ENCODE results near the gene MOCS3. TPM values are rescaled to one million over a fixed set of nuclear protein-coding genes. Genes with fewer than 3 reads are reported as not detected.

The MOCS3 gene
- total and polyA plus RNA-seq, 2 donors (not counting 3 experiments of a cell fraction or from before 2014, with no cell fraction given): 3.2 to 3.6 TPM

DNA sequence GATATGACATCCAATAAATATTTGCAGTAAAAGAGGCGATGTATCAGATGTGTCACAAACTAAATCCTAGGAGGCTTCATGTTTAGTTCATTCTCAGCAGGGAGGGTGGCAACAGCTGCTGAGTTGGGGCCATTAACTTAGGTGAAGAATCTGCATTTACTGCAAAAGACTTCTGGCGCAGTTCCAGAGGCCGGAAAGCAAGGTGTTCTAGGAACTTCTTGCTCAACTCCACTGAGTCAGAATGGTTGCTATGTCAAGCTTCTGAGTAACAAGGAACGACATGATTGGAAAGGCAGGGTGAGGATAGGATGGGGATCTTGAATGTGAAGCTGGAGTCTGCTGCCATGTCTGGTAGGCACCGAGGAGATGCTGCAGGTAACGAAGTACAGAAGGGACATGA is 39.1 kb upstream of the MOCS3 start:
- Histone ChIP-seq H2AFZ (ENCODE audit: low read depth, low read length) (no peak overlapping the region), H3K4me1 (ENCODE audit: control insufficient read depth, extremely low read depth, insufficient read depth, low read length) (peaks cover 26% of the 10 kb centered on the region), H3K27ac (ENCODE audit: insufficient read depth, low read depth, low read length) (no peak overlapping the region), H3K27me3 (ENCODE audit: control insufficient read depth in 2 of 2, insufficient read depth in 2 of 2, low read length in 2 of 2) (no peaks in the 10 kb centered on the region), H3K4me2 (ENCODE audit: insufficient read depth, low read length) (no peak overlapping the region), H3K9me1 (replicated peaks; ENCODE audit: control insufficient read depth, extremely low read depth, insufficient read depth, low read length) (no peaks in the 10 kb centered on the region), H3K9me3 (replicated peaks; ENCODE audit: control insufficient read depth, insufficient read depth, low read length) (no peaks in the 10 kb centered on the region), H3K36me3 (ENCODE audit: control insufficient read depth in 2 of 2, extremely low read depth in 1 of 2, insufficient read depth in 2 of 2, low read length in 2 of 2) (peaks cover 2 to 3% of the 10 kb centered on the region in 2 experiments), H3K4me3 (replicated peaks in 1 of 3; ENCODE audit: insufficient read depth in 1 of 3, low read depth in 1 of 3, low read length in 3 of 3) (no peak overlapping the region), H3K9ac (replicated peaks; ENCODE audit: extremely low read depth, insufficient read depth, low read length) (no peak overlapping the region), H3K79me2 (ENCODE audit: control insufficient read depth, insufficient read depth, low read length) (peaks cover 99% of the 10 kb centered on the region), H4K20me1 (replicated peaks; ENCODE audit: control insufficient read depth, extremely low read depth, insufficient read depth, low read length) (peaks cover 21% of the 10 kb centered on the region)
- DNase-seq (ENCODE audit: low read depth, low spot score) (no peak), FAIRE-seq (no peak)
- intact Hi-C loops (cut with micrococcal nuclease): no loop called here
- TF ChIP-seq POLR2A (IDR thresholded peaks at IDR 0.05; ENCODE audit: low read depth, low read length) (no peak), MAX (IDR thresholded peaks at IDR 0.05; ENCODE audit: insufficient read depth, insufficient read length) (no peak), MYC (IDR thresholded peaks at IDR 0.05; ENCODE audit: low read depth, low read length) (no peak)
- ChIA-PET CTCF (interaction anchor here (0.9 to 2.4 kb wide), 3 partner anchors 10 to 125 kb away, joined by 3 to 14 read pairs (median 4); partner anchors contain the start of gene BCAS4), POLR2A (interaction anchor here (0.7 to 1.1 kb wide), 2 partner anchors 12 to 34 kb away, joined by 4 read pairs; partner anchors contain the start of gene ADNP)
- BruUV-seq (replicated peaks): no TSS peak
- dilution Hi-C loops (cut with MboI; ENCODE audit: extremely low pct_ligation_motif_present, low sequenced_read_pairs): no loop called here

DNA sequence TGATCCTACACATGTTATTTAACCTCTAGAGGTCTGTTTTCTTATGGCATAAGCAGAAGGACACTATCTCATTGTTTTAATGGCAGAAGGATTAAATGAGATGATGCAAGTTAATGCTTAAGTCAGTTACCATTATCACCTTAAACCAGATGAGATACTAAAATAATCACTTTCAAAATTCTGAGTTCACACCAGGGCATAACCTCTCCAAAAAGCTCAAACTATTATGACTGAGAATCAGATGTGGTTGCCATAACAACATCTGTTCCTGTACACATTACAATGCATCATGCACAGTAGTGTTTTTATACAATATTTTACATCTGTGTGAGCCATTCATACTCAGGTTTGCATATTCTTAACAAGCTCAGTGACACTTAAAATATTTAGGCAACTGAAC is 37.6 kb upstream of the MOCS3 start:
- Histone ChIP-seq H3K36me3 (ENCODE audit: control insufficient read depth in 2 of 2, extremely low read depth in 1 of 2, insufficient read depth in 2 of 2, low read length in 2 of 2) (peaks cover 3 to 4% of the 10 kb centered on the region in 2 experiments), H3K27me3 (ENCODE audit: control insufficient read depth in 2 of 2, insufficient read depth in 2 of 2, low read length in 2 of 2) (no peaks in the 10 kb centered on the region), H3K79me2 (ENCODE audit: control insufficient read depth, insufficient read depth, low read length) (peaks cover 100% of the 10 kb centered on the region), H3K9me1 (replicated peaks; ENCODE audit: control insufficient read depth, extremely low read depth, insufficient read depth, low read length) (no peaks in the 10 kb centered on the region), H3K4me1 (ENCODE audit: control insufficient read depth, extremely low read depth, insufficient read depth, low read length) (peaks cover 13% of the 10 kb centered on the region), H3K9ac (replicated peaks; ENCODE audit: extremely low read depth, insufficient read depth, low read length) (no peak overlapping the region), H4K20me1 (replicated peaks; ENCODE audit: control insufficient read depth, extremely low read depth, insufficient read depth, low read length) (peaks cover 28% of the 10 kb centered on the region), H3K9me3 (replicated peaks; ENCODE audit: control insufficient read depth, insufficient read depth, low read length) (no peaks in the 10 kb centered on the region), H3K4me3 (replicated peaks in 1 of 3; ENCODE audit: insufficient read depth in 1 of 3, low read depth in 1 of 3, low read length in 3 of 3) (no peak overlapping the region), H3K4me2 (ENCODE audit: insufficient read depth, low read length) (no peak overlapping the region), H3K27ac (ENCODE audit: insufficient read depth, low read depth, low read length) (no peak overlapping the region), H2AFZ (ENCODE audit: low read depth, low read length) (no peak overlapping the region)
- no peak for DNase-seq (ENCODE audit: low read depth, low spot score)
- no TSS peak for BruUV-seq (replicated peaks)
- no peak for FAIRE-seq
- TF ChIP-seq FOS (IDR thresholded peaks at IDR 0.05; ENCODE audit: borderline replicate concordance, insufficient read depth, low read length) (no peak), CTCF (IDR thresholded peaks at IDR 0.05; ENCODE audit: extremely low read depth in 1 of 2, insufficient read depth in 1 of 2, low read depth in 1 of 2, low read length in 2 of 2) (no peak), EZH2 (IDR thresholded peaks at IDR 0.05; ENCODE audit: borderline replicate concordance, low read depth, low read length, severe bottlenecking) (no peak), JUN (IDR thresholded peaks at IDR 0.05; ENCODE audit: borderline replicate concordance, insufficient read depth, insufficient read length, low read depth) (no peak), POLR2A (IDR thresholded peaks at IDR 0.05; ENCODE audit: low read depth, low read length) (no peak), GATA2 (IDR thresholded peaks at IDR 0.05; ENCODE audit: insufficient read depth, insufficient read length, low read depth, low read length) (no peak), POLR2AphosphoS5 (IDR thresholded peaks at IDR 0.05; ENCODE audit: insufficient read depth, low read depth, low read length) (no peak), MYC (IDR thresholded peaks at IDR 0.05; ENCODE audit: low read depth, low read length) (no peak), MAX (IDR thresholded peaks at IDR 0.05; ENCODE audit: insufficient read depth, insufficient read length) (no peak)
- dilution Hi-C loops (cut with MboI; ENCODE audit: extremely low pct_ligation_motif_present, low sequenced_read_pairs) (no loop called here), intact Hi-C loops (cut with micrococcal nuclease) (no loop called here)
- ChIA-PET POLR2A (interaction anchor here (0.9 kb wide), 1 partner anchor 8 kb away, joined by 4 read pairs; no protein-coding TSS in a partner anchor), CTCF (interaction anchor here (1.2 to 11.1 kb wide), 3 partner anchors 9 to 127 kb away, joined by 3 to 119 read pairs (median 14); partner anchors contain the start of genes ADNP and BCAS4)
